Activated T-helper 2 cell treated with anti-CD3 and anti-CD28 coated beads, Interferon-gamma antibody, Interleukin-2, Interleukin-4, amounts not matched to agents 10 μg/mL and 5 μg/mL and 100 μg/mL, durations not matched to agents 14 hours and 24 hours and 36 hours (primary cell): ENCODE results near the gene MMD2. TPM values are rescaled to one million over a fixed set of nuclear protein-coding genes. Genes with fewer than 3 reads are reported as not detected.
A peak's percentile ranks its signal among the peaks of the same experiment; 100 is the strongest.
"Not testable (repeated sequence)": the region's sequence is repeated elsewhere in the genome, so short reads cannot be mapped to it uniquely, and the experiment has no call there.

Source experiments
- DNase-seq: peaks from one replicate; pipeline ENCODE4 v3.0.0; 2021; ENCODE audit warnings: low spot score
- H3K27ac Mint-ChIP-seq: one replicate; pipeline ENCODE4 v1.8.0; 2021; ENCODE audit warnings: mixed read lengths
- H3K27me3 Mint-ChIP-seq: one replicate; pipeline ENCODE4 v1.8.0; 2021; ENCODE audit warnings: low read depth, mixed read lengths
- H3K36me3 Mint-ChIP-seq: one replicate; pipeline ENCODE4 v1.8.0; 2021; ENCODE audit warnings: low read depth, mixed read lengths
- H3K4me1 Mint-ChIP-seq: one replicate; pipeline ENCODE4 v1.8.0; 2021; ENCODE audit warnings: low read depth, mixed read lengths
- H3K4me3 Mint-ChIP-seq: one replicate; pipeline ENCODE4 v1.8.0; 2021; ENCODE audit warnings: low read depth, mild to moderate bottlenecking, moderate library complexity, mixed read lengths
- H3K9me3 Mint-ChIP-seq: one replicate; pipeline ENCODE4 v1.8.0; 2021; ENCODE audit warnings: mixed read lengths
- intact Hi-C: fragments of 100-400 bp; cut with micrococcal nuclease; formaldehyde crosslinking; loops from one replicate; pipeline ENCODE4 v1.15.1; 2023
- total RNA-seq: library from RNA; stranded (reverse); gene quantifications from 2 replicates; pipeline ENCODE4 v1.2.3, GENCODE V29; 2022

Gene MMD2
- total RNA-seq, 1 donor from 2014 or later = not detected

DNA sequence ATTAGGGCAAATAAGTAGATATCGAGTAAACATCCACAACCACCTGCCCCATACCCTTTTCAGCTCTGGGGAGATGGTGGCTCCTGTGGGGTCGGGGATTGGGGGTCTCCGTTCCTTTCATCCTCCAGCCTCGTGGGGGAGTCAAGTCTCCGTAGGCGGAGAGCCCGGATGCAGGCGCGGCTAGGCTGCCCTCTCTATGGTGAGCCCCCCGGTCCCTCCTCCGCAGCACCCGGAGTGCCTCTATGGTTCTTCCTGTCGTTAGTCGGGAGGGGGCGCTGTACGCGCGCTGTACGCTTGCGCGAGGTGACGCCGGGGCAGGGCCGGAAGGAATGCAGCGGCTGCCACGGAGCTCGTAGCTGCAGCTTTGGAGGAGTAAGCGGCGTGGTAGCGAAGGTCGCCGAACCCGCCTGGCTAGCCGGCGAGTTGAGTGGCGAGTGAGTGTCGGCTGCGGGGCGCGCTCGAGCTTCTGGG lies 14.8 kb upstream of the MMD2 start:
- intact Hi-C loops = loop anchor here (1.0 to 5.0 kb wide), 4 partner anchors 74 to 331 kb away; partner anchors contain the start of genes AP5Z1 and RBAK
- Mint-ChIP-seq H3K4me3 (peak overlapping the region; percentile 99), H3K27ac (peak overlapping the region; percentile 94), H3K36me3 (peaks cover 32% of the 10 kb centered on the region), H3K27me3 (no peaks in the 10 kb centered on the region), H3K9me3 (no peaks in the 10 kb centered on the region), H3K4me1 (peaks cover 9% of the 10 kb centered on the region)
- peak; percentile 92 for DNase-seq

DNA sequence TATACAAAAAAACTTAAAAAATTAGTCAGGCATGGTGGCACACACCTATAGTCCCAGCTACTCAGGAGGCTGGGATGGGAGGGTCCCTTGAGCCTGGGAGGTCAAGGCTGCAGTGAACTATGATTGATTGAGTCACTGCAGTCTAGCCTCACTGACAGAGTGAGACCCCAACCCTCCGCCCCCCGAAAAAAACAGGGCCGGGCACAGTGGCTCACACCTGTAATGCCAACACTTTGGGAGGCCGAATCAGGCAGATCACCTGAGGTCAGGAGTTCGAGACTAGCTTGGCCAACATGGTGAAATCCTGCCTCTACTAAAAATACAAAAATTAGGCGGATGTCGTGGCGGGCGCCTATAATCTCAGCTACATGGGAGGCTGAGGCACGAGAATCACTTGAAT lies 13.5 kb upstream of the MMD2 start:
- DNase-seq, H3K27me3 Mint-ChIP-seq, H3K4me3 Mint-ChIP-seq, H3K9me3 Mint-ChIP-seq, H3K27ac Mint-ChIP-seq, H3K4me1 Mint-ChIP-seq: not testable (repeated sequence)
- peaks cover 19% of the 10 kb centered on the region for H3K36me3 Mint-ChIP-seq
- intact Hi-C loops = loop anchor here (5.0 kb wide), 2 partner anchors 75 to 330 kb away; partner anchors contain the start of gene RBAK

DNA sequence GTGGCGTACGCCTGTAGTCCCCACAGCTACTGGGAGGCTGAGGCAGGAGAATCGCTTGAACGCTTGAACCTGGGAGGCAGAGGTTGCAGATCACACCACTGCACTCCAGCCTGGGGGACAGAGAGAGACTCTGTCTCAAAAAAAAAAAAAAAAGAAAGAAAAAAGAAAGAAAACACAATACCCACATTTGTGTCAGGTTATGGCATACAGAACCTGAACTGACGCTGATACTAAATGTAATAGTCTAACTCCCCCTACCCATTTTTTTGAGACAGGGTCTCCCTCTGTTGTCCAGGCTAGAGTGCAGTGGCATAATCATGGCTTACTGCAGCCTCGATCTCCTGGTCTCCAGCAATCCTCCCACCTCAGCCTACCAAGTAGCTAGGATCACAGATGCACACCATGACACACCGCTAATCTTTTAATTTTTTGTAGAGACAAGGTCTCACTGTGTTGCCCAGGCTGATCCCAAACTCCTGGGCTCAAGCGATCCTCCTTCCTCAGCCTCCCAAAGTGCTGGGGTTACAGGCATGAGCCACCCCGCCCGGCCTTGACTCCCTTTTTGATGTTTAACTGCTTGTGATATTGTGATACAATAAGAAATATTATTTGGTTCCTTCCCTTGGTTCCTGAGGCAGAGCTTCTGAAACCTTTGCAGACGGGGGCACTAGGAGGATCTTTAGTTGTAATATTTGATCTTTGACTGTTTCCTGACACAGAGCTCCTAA lies 6.5 kb upstream of the MMD2 start:
- no peaks in the 10 kb centered on the region for H3K9me3 Mint-ChIP-seq
- H3K27ac Mint-ChIP-seq = no peak overlapping the region
- H3K4me3 Mint-ChIP-seq = no peak overlapping the region
- no peaks in the 10 kb centered on the region for H3K27me3 Mint-ChIP-seq
- DNase-seq = no peak
- no peaks in the 10 kb centered on the region for H3K36me3 Mint-ChIP-seq
- H3K4me1 Mint-ChIP-seq = no peaks in the 10 kb centered on the region
- intact Hi-C loops = no loop called here

DNA sequence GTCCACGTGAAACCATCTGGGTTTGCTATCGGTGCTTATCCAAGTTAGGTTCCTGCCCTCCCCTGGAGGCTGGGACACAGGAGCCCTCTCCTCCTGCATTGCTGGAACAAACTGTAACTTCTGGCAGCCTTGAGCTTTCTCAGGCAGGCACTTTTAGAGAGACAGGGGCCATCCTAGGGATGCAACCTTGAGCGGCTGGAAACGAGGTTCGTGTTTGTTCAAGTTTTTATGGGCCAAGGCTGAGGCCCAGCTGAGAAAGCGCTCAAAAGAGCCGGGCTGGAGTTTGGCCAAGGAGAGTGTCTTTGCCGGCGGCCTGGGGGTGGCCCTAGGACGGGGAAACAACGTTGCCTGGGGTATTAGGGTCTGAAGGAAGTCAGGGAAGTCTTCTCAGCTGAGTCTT lies 5.5 kb upstream of the MMD2 start:
- no peaks in the 10 kb centered on the region for H3K36me3 Mint-ChIP-seq
- no peaks in the 10 kb centered on the region for H3K27me3 Mint-ChIP-seq
- no peak for DNase-seq
- no peak overlapping the region for H3K4me3 Mint-ChIP-seq
- no peak overlapping the region for H3K27ac Mint-ChIP-seq
- intact Hi-C loops = no loop called here
- H3K4me1 Mint-ChIP-seq = no peaks in the 10 kb centered on the region
- no peaks in the 10 kb centered on the region for H3K9me3 Mint-ChIP-seq

DNA sequence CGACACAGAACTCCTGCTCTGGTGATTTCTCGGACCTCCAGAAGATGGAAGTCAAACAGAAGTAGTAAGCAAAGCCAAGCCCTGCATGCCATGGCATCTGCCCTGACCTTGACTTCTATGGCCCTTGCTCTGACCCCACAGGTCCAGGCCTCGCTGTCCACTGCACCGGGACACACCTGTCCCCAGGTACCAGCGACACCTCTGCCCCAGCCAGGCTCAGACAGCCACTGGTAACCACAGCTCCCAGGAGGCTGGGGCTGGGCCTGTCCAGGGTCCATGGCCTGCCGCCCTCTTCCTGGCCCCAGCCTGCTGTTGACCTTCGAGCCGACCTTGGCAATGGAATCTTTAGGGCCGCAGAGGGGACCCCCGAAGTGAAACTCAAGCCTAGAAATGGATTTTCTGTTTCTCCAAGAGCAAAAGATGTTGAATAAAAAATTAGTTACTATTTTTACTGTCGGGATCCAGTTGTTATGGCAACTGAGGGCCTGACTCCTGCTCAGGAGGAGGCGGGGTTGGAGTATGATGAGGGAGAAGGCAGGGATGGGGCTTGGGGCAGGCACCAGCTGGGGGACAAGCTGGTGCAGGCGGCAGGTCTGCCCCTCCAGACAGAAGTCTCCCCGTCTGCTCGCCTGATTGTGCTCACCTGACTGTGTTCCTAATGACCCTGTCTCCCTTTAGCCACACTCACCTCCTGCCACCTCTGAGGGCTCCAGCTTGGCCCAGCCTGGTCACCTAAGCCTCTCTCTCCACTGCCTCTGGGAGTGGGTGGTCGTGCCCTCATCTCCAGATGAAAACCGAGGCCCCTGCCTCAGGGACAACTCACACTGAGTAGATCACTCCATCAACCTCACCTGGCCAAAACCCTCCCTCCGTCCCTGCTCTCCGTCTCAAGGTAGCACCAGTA lies 4.1 kb upstream of the MMD2 start:
- Mint-ChIP-seq H3K4me3 (no peak overlapping the region), H3K4me1 (peaks cover 2% of the 10 kb centered on the region), H3K27ac (no peak overlapping the region), H3K9me3 (no peaks in the 10 kb centered on the region), H3K27me3 (peaks cover 5% of the 10 kb centered on the region), H3K36me3 (no peaks in the 10 kb centered on the region)
- no peak for DNase-seq
- intact Hi-C loops = no loop called here

DNA sequence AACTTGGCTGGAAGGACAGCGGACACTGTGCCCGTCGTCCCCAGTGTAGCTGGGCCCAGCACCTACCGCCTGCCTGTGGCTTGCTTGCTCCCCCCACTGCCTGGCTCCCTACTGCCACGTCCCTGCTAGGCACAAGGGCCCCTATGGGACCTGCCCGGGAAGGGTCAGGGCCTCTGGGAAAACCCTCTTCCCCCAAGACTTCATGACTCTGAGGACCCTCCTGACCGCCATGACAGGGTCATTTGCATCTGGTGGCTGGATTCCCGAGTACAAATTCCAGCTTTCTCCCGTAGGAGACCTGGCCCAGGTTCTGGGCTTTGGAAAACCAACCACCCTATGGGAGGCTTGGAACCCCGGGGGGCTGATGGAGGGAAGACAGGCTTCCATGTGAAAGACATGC lies 1.4 kb upstream of the MMD2 start:
- intact Hi-C loops = no loop called here
- Mint-ChIP-seq H3K4me1 (peaks cover 2% of the 10 kb centered on the region), H3K27ac (no peak overlapping the region), H3K27me3 (peaks cover 14% of the 10 kb centered on the region), H3K4me3 (no peak overlapping the region), H3K36me3 (no peaks in the 10 kb centered on the region), H3K9me3 (no peaks in the 10 kb centered on the region)
- DNase-seq = no peak

DNA sequence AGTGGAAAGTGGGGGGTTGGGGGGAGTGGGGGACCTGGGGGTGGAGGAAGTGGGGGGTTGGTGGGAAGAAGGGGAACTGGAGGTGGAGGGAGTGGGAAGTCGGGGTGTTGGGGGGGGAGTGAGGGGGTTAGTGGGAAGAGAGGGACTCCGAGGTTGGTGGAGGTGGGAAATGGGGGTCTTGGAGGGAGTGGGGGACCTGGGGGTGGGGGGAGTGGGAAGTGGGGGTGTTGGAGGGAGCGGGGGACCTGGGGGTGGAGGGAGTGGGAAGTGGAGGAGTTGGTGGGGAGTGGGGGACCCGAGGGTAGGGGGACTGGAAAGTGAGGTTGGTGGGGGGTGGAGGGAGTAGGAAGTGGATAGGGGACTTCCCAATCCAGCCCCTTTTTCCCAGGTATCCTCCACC lies 906 bp upstream of the MMD2 start:
- H3K27ac Mint-ChIP-seq = no peak overlapping the region
- no peaks in the 10 kb centered on the region for H3K36me3 Mint-ChIP-seq
- H3K4me3 Mint-ChIP-seq = no peak overlapping the region
- H3K27me3 Mint-ChIP-seq = peaks cover 17% of the 10 kb centered on the region
- intact Hi-C loops = no loop called here
- no peaks in the 10 kb centered on the region for H3K9me3 Mint-ChIP-seq
- no peak for DNase-seq
- peaks cover 2% of the 10 kb centered on the region for H3K4me1 Mint-ChIP-seq

DNA sequence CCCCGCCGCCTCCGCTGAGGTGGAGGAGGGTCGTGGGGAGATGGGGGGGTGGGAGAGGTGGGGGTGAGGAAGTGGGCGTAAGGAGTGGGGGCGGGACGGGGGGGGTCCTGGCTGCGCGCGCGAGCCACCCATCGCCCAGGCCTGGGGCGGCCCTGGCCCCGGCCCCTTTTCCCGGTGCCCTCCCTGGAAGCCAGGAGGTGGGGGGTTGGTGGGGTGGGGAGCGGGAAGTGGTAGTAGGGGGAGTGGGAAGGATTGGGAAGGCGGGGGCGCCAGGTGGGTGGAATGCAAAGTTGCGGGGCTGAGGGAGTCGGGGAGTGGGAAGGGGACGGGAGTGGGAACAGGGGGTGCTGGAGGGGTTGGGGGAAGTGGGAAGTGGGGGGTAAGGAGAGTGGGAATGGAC lies 319 bp upstream of the MMD2 start:
- Mint-ChIP-seq H3K9me3 (no peaks in the 10 kb centered on the region), H3K4me1 (peaks cover 2% of the 10 kb centered on the region), H3K36me3 (no peaks in the 10 kb centered on the region), H3K4me3 (no peak overlapping the region), H3K27ac (no peak overlapping the region), H3K27me3 (peaks cover 18% of the 10 kb centered on the region)
- no peak for DNase-seq
- intact Hi-C loops = no loop called here

DNA sequence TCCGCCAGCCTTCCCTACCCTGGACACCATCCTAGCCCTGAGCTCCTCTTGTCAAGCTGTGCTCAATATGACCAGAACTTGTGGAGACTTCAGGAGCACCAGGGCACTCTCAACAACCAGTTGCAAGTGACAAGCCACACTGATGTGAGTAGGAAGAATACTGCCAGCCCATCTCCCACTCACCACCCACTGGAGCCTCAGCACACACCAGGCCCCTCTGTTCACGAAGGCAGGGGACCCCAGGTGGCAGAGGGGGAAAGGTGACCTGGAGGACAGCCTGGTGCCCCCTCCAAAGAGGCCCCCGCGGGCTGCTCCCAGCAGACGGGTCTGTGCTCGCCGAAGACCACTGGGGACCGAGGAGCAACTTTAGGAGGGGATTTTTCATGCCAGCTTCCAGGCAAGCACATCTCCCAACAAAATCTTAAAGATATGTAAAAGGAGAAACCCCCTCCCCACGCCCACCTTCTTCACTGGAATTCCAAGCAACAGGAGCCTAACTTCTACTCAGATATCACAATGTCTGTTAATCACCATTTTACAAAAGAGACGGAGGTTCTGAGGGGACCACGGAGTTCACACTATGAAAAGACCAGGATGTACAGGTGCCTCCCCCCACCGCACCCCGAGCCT lies 1.0 kb downstream of the MMD2 start:
- intact Hi-C loops = no loop called here
- Mint-ChIP-seq H3K27me3 (peaks cover 20% of the 10 kb centered on the region), H3K4me3 (no peak overlapping the region), H3K27ac (no peak overlapping the region), H3K36me3 (no peaks in the 10 kb centered on the region), H3K9me3 (no peaks in the 10 kb centered on the region), H3K4me1 (peaks cover 2% of the 10 kb centered on the region)
- DNase-seq = no peak

DNA sequence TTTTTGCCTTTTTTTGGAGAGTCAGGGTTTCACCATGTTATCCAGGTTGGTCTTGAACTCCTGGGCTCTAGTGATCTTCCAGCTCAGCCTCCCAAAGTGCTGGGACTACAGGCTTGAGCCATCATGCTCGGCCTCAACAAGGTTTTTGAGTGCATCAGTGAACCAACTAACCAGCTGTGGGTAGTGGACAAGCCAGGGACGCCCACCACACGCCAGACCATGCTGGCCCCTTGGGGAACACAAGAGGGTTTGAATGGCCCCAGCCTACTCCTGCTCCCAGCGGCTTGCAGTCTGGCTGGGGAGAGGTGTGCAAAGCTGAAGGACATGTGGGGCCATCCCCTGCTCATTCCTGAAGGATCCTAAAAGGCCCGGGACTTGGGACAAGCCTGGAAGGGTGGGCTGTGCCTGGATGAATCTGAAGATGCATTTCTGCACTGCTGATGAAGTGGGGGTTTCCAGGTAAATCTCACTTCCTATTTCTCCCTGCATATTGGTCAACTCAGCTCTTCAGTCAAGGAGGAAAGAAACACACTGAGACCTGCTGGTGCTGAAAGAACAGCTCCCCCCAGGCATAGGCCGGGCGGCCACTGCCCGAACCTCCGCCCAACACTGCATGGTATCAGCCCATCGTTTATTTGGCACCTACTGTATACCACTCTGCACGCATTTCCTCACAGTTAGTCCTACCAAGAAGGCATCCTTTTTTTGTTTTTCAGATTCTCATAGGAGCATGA lies 6.9 kb downstream of the MMD2 start:
- peaks cover 9% of the 10 kb centered on the region for H3K27me3 Mint-ChIP-seq
- DNase-seq = no peak
- intact Hi-C loops = no loop called here
- no peak overlapping the region for H3K27ac Mint-ChIP-seq
- H3K4me1 Mint-ChIP-seq = no peaks in the 10 kb centered on the region
- no peaks in the 10 kb centered on the region for H3K36me3 Mint-ChIP-seq
- H3K9me3 Mint-ChIP-seq = no peaks in the 10 kb centered on the region
- H3K4me3 Mint-ChIP-seq = no peak overlapping the region

DNA sequence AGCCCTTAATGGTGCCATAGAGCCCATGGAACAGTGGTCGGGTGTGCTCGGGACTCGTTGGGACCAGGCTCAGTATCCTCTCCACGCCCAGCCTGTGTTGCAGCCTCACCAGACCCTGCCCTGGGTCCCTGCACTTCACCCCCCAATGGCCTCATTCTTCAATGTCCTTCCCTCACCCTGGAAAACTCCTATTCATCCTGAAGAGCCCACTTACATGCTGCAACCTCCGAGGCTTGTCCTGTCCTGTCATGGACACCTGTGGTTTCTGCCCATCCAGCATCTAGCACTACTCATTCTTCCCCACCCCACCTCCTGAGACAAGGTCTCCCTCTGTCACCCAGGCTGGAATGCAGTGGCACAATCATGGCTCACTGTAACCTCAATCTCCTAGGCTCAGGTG lies 7.7 kb downstream of the MMD2 start:
- H3K36me3 Mint-ChIP-seq = no peaks in the 10 kb centered on the region
- peaks cover 7% of the 10 kb centered on the region for H3K27me3 Mint-ChIP-seq
- intact Hi-C loops = no loop called here
- H3K27ac Mint-ChIP-seq = no peak overlapping the region
- H3K9me3 Mint-ChIP-seq = no peaks in the 10 kb centered on the region
- no peaks in the 10 kb centered on the region for H3K4me1 Mint-ChIP-seq
- DNase-seq = no peak
- H3K4me3 Mint-ChIP-seq = no peak overlapping the region

DNA sequence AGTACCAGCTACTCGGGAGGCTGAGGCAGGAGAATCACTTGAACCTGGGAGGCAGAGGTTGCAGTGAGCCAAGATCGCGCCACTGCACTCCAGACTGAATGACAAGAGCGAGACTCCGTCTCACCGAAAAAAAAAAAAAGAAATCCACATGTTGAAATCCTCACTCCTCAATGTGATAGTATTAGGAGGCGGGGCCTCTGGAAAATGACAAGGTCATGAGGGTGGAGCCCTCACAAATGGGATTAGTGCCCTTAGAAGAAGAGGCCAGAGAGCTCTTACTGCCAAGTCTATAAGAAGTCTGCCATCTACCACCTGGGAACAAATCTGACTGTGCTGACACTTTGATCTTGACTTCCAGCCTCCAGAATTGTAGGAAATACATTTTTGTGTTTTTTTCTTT lies 10.6 kb downstream of the MMD2 start:
- H3K27ac Mint-ChIP-seq = no peak overlapping the region
- no peaks in the 10 kb centered on the region for H3K36me3 Mint-ChIP-seq
- no peak for DNase-seq
- H3K27me3 Mint-ChIP-seq = peaks cover 3% of the 10 kb centered on the region
- H3K9me3 Mint-ChIP-seq = no peaks in the 10 kb centered on the region
- no peaks in the 10 kb centered on the region for H3K4me1 Mint-ChIP-seq
- H3K4me3 Mint-ChIP-seq = no peak overlapping the region
- intact Hi-C loops = no loop called here
